Neutrophil (primary cell): ENCODE measurements around the gene TNS3.

ENCODE experiments used
- H3K27ac ChIP-seq: fragments of 200-600 bp; sonication (generic); 2 replicates; pipeline ENCODE4 v1.5.1; 2016; ENCODE audit warnings: mild to moderate bottlenecking, moderate library complexity
- H3K27me3 ChIP-seq: fragments of 200-600 bp; sonication (generic); 2 replicates; pipeline ENCODE4 v1.6.0; 2016; ENCODE audit warnings: mild to moderate bottlenecking
- H3K36me3 ChIP-seq: fragments of 200-600 bp; sonication (generic); 2 replicates; pipeline ENCODE4 v1.5.1; 2017
- H3K4me1 ChIP-seq, 2 experiments: fragments of 200-600 bp in 1 of 2; sonication (generic) in 1 of 2; 1 replicate in 1 of 2; 2 replicates in 1 of 2; pipeline versions ENCODE4 v1.5.1 to v1.6.1; 2013 to 2016; ENCODE audit warnings: low read depth in 1 of 2, low read length in 1 of 2, mild to moderate bottlenecking in 1 of 2, moderate library complexity in 1 of 2; ENCODE audit not compliant: control insufficient read depth in 1 of 2, insufficient read depth in 1 of 2
- H3K4me3 ChIP-seq, 2 experiments: fragments of 200-600 bp in 1 of 2; sonication (generic) in 1 of 2; 1 replicate in 1 of 2; 2 replicates in 1 of 2; pipeline ENCODE4 v1.5.1; 2013 to 2016; ENCODE audit warnings: low read depth in 1 of 2, low read length in 1 of 2, mild to moderate bottlenecking in 1 of 2, moderate library complexity in 1 of 2
- H3K9me3 ChIP-seq: fragments of 200-600 bp; sonication (generic); 2 replicates; pipeline ENCODE4 v1.5.1; 2016
- TF ChIP-seq, protein P1 (sequence below): fragments of 200-600 bp; sonication (generic); IDR thresholded peaks from 2 replicates; pipeline ENCODE4 v1.5.1; 2016; ENCODE audit warnings: antibody characterized with exemption

Gene TNS3

DNA sequence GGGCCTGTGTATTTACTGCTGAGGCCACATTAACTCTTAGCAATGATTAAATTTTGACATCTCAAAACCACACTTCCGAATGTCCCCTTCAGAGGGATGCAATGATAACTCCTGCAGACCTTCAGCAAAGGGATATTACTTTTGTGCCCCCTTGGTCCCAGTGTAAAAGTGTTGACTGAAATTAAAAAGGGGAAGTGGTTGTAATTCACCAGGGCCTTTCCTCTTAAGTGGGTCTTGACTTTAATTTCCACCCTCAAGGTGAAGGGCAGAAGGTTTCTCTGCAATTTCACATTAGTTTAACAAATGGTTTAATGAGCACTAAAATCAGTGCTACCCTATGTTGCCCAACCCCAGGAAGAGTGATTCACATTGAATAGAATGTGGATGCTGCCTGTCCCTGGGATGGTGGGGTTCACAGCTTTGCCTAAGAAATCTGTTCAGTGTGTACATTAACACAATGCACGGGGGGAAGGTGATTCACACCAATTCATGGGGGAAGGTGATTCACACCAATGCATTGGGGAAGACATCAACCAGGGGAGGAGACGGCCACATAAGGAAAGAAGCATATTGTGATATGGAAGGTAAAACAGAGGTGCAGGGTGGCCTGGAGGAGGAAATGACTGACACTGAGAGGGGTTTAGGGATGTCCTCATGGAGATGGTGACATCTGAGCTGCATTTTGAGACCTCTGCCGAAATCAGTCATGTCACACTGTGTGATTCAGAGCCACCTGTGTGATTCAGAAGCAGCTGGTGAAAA, 19.4 kb upstream of the TNS3 start:
- Histone ChIP-seq H3K36me3 (no peaks in the 10 kb centered on the region), H3K9me3 (peaks cover 11% of the 10 kb centered on the region), H3K4me3 (no peak overlapping the region), H3K4me1 (no peaks in the 10 kb centered on the region), H3K27me3 (peaks cover 6% of the 10 kb centered on the region), H3K27ac (no peak overlapping the region)
- TF ChIP-seq, protein P1, sequence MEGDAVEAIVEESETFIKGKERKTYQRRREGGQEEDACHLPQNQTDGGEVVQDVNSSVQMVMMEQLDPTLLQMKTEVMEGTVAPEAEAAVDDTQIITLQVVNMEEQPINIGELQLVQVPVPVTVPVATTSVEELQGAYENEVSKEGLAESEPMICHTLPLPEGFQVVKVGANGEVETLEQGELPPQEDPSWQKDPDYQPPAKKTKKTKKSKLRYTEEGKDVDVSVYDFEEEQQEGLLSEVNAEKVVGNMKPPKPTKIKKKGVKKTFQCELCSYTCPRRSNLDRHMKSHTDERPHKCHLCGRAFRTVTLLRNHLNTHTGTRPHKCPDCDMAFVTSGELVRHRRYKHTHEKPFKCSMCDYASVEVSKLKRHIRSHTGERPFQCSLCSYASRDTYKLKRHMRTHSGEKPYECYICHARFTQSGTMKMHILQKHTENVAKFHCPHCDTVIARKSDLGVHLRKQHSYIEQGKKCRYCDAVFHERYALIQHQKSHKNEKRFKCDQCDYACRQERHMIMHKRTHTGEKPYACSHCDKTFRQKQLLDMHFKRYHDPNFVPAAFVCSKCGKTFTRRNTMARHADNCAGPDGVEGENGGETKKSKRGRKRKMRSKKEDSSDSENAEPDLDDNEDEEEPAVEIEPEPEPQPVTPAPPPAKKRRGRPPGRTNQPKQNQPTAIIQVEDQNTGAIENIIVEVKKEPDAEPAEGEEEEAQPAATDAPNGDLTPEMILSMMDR: no peak

- H3K27me3 ChIP-seq: peaks cover 6% of the 10 kb centered on the region
- H3K4me3 ChIP-seq: no peak overlapping the region
- no peak overlapping the region for H3K27ac ChIP-seq
- no peaks in the 10 kb centered on the region for H3K4me1 ChIP-seq
- peaks cover 12% of the 10 kb centered on the region for H3K9me3 ChIP-seq
- no peaks in the 10 kb centered on the region for H3K36me3 ChIP-seq
- TF ChIP-seq, protein P1: no peak
These were observed 18.5 kb upstream of the TNS3 start for GRCh38 chr7:47600199-47601118.

DNA sequence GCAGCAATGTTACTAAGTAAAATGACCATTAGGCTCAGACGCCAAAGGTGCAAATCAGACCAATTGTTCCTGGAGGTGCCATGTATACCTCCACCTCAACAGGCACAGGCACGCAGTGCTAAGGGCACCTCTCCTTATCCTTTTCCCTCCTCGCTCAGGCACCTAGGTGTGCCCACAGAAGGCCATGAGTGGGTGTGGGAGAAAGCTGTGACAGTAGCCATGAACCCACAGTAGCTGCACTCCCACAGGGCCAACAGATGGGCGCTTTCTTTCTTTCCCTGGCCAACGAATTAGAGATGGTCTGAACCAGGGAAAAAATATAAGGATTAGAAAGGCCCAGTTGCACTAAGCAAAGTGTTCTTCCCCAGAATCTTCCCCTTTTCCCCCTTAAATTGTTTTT, 15.5 kb upstream of the TNS3 start:
- Histone ChIP-seq H3K27me3 (no peaks in the 10 kb centered on the region), H3K4me1 (no peaks in the 10 kb centered on the region), H3K9me3 (peaks cover 12% of the 10 kb centered on the region), H3K36me3 (no peaks in the 10 kb centered on the region), H3K27ac (no peak overlapping the region), H3K4me3 (no peak overlapping the region)
- TF ChIP-seq, protein P1: no peak

GRCh38 chr7:47596502-47597202, 14.7 kb upstream of the TNS3 start:
- no peak overlapping the region for H3K27ac ChIP-seq
- no peaks in the 10 kb centered on the region for H3K27me3 ChIP-seq
- H3K9me3 ChIP-seq: peaks cover 12% of the 10 kb centered on the region
- TF ChIP-seq, protein P1: no peak
- H3K36me3 ChIP-seq: no peaks in the 10 kb centered on the region
- H3K4me1 ChIP-seq: no peaks in the 10 kb centered on the region
- H3K4me3 ChIP-seq: no peak overlapping the region

DNA sequence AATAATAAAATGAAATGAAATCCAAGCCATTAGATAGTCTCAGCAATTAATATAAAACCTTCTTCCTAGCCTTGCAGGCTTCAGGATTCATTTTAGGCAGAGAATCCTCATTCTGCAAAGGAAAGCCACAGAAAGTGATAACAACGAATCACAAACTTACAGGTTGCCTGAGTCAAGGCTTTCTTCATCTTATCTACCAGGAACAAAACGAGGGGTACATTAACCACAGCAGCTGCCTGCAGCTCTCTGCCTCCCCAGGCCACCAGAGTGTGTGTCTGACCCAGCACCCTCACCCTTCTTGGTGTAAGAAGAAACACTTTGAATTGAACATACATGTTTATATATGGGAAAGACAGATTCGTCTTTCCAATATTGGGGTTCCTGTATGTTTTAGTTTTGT, 12.5 kb upstream of the TNS3 start:
- H3K4me3 ChIP-seq: no peak overlapping the region
- no peak overlapping the region for H3K27ac ChIP-seq
- H3K4me1 ChIP-seq: no peaks in the 10 kb centered on the region
- H3K27me3 ChIP-seq: no peaks in the 10 kb centered on the region
- H3K36me3 ChIP-seq: no peaks in the 10 kb centered on the region
- peaks cover 12% of the 10 kb centered on the region for H3K9me3 ChIP-seq
- TF ChIP-seq, protein P1: no peak
